ENCODE data around the gene HMGB4.

Gene HMGB4

DNA sequence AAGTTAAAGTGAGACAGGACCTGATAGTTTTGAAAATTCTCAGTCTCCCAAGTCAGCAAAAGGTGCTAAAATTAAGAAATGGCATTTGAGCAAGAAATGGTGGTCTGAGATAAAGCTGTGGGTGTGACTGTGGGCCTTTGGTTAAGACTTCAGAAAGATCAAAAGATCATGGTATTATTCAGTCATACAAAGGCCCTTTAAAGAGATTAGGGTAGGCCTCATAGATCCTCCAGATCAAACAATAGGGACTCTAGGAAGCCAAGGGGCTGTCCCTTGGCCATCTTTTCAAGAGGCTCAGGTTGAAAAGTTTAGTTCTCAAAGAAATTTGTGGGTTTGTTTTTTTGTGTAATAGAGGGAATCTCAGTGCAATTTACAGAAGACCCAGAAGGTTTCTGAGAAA lies 8.4 kb downstream of the HMGB4 start:
- TF ChIP-seq, protein P1, sequence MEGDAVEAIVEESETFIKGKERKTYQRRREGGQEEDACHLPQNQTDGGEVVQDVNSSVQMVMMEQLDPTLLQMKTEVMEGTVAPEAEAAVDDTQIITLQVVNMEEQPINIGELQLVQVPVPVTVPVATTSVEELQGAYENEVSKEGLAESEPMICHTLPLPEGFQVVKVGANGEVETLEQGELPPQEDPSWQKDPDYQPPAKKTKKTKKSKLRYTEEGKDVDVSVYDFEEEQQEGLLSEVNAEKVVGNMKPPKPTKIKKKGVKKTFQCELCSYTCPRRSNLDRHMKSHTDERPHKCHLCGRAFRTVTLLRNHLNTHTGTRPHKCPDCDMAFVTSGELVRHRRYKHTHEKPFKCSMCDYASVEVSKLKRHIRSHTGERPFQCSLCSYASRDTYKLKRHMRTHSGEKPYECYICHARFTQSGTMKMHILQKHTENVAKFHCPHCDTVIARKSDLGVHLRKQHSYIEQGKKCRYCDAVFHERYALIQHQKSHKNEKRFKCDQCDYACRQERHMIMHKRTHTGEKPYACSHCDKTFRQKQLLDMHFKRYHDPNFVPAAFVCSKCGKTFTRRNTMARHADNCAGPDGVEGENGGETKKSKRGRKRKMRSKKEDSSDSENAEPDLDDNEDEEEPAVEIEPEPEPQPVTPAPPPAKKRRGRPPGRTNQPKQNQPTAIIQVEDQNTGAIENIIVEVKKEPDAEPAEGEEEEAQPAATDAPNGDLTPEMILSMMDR (IDR thresholded peaks at IDR 0.05; ENCODE audit: low read depth, low read length) = no peak
- DNase-seq (ENCODE audit: low read depth in 2 of 2) = no peak
- H3K4me3 ChIP-seq (replicated peaks in 1 of 2; ENCODE audit: low read depth in 2 of 2, low read length in 2 of 2) = no peak overlapping the region

DNA sequence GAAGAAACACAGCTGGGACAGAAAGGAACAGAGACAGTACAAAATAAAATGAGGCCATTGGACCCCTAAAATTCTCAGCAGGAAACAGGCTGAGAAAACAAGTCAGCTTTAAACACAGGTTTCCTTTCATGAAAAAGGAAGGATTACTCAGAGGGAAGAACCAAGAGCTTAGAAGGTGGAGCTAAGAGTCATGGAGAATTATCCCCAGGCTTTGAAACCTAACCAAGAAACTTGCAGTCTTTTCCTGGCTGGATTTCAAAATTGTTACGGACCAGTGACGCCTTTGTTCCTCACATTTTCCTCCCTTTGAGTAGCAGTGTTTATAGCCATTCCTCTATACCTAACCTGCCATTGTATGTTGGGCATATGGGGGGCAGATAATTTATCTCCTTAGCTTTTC lies 8.8 kb downstream of the HMGB4 start:
- DNase-seq (ENCODE audit: low read depth in 2 of 2) = no peak
- H3K4me3 ChIP-seq (replicated peaks in 1 of 2; ENCODE audit: low read depth in 2 of 2, low read length in 2 of 2) = no peak overlapping the region
- TF ChIP-seq, protein P1 (IDR thresholded peaks at IDR 0.05; ENCODE audit: low read depth, low read length) = no peak

DNA sequence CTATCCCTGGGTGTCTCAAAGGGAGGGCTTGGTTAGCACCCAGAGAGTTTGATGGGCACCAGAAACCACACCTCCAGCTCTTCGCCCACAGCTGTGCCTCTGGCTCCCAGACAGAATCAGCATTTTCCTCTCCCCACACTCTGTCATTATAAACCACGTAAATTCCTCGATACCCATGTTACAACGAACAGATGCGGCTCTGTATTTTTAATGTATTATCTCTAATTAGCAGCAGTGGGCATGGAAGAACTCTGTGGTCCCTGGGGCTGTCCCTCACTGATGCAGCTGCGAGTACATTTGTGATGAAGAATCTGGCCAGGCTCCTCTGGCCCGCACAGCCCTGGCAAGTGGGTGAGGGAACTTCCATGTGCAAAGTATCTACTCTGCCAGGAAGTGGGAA lies 10.8 kb downstream of the HMGB4 start:
- no peak for DNase-seq (ENCODE audit: low read depth in 2 of 2)
- TF ChIP-seq, protein P1 (IDR thresholded peaks at IDR 0.05; ENCODE audit: low read depth, low read length) = no peak
- H3K4me3 ChIP-seq (replicated peaks in 1 of 2; ENCODE audit: low read depth in 2 of 2, low read length in 2 of 2) = no peak overlapping the region

DNA sequence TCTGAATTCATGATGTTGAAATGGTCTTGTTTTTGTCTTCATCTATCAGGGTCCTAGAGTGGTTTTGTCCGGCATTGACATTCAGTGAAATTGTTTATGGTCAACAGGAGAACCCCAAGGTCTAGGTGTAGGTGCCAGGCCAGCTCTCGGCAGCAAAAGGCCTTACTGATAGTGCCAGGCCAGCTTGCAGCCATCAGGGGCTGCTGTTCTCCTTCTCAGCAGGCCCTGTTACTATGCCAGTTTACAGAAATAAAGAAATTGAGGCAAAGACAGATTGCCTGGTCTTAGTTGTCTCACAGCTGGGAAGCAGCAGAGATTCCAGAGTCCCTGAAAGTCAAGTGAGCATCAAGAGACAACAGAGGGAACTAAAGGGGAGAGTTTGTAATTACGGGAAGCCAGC lies 12.0 kb downstream of the HMGB4 start:
- TF ChIP-seq, protein P1 (IDR thresholded peaks at IDR 0.05; ENCODE audit: low read depth, low read length) = no peak
- no peak for DNase-seq (ENCODE audit: low read depth in 2 of 2)
- no peak overlapping the region for H3K4me3 ChIP-seq (replicated peaks in 1 of 2; ENCODE audit: low read depth in 2 of 2, low read length in 2 of 2)

DNA sequence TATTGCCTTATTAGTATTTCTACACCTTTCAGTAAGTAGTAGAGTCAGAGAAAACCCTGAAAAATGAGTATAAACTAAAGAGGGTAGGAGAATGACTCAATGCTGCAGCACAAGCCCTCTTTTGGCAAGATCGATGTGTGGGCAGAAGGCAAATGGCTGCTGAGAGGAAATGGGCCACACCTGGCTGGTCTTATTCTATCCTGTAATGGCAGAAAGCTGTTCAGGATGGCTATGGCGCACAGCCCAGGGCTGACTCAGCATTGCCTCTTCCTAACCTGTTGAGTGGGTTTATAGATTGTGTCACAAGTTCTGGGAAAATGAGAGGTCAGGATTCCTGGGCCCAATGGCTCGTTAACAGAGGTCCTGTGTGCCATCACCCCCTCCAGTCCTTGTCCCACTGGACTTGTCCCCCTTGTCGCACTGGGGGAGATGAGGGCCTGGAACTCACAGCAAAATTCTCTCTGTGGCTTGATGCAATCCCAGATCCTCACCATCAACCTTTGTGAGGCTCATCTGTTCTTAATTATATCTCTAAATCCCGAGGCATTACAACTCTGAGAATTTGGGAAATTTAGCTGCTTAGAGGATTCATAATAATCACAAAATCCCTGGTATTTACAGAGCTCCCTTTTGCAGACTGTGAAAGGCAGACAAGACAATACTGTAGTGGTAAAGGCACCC lies 13.2 kb downstream of the HMGB4 start:
- DNase-seq (ENCODE audit: low read depth in 2 of 2) = peak in 1 of 2 donors; percentile 29
- TF ChIP-seq, protein P1 (IDR thresholded peaks at IDR 0.05; ENCODE audit: low read depth, low read length) = no peak
- H3K4me3 ChIP-seq (replicated peaks in 1 of 2; ENCODE audit: low read depth in 2 of 2, low read length in 2 of 2) = no peak overlapping the region

DNA sequence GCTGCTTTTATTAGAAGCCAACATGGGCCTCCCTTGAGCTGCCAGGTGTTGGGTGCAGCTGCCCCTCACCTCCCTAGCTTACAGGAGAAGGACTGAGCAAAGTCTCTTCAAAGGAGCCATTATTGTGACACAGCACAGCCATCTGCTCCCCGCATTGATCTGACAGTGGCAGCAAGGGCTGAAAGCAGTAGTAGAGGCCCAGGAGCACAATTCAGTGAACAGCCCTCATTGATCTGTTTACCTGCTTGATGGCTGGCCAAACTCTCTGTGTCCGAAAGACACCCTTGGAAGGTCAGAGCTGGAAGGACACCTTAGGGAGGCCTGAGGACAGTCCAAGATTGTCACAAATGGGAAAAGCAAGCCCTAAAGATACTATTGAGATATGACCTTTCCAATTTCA lies 14.5 kb downstream of the HMGB4 start:
- no peak overlapping the region for H3K4me3 ChIP-seq (replicated peaks in 1 of 2; ENCODE audit: low read depth in 2 of 2, low read length in 2 of 2)
- DNase-seq (ENCODE audit: low read depth in 2 of 2) = no peak
- TF ChIP-seq, protein P1 (IDR thresholded peaks at IDR 0.05; ENCODE audit: low read depth, low read length) = no peak

DNA sequence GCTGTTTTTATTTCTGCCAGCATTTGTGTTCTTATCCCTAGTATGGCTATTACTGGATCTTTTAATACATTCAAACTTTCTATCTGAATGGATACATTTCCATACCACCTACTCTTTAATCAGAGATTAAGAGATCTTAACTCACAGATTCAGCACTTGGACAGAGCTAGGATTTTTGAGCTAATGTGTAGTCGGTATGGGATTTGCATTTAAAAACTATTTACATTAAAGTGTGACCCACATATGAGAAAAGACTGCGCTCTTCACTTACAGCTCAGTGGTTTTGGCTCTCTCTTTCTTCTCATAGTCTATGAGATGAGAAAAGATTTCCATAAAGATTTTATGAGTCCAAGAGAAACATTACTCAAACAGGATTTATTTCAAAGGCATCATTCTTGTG lies 16.4 kb downstream of the HMGB4 start:
- no peak for DNase-seq (ENCODE audit: low read depth in 2 of 2)
- no peak overlapping the region for H3K4me3 ChIP-seq (replicated peaks in 1 of 2; ENCODE audit: low read depth in 2 of 2, low read length in 2 of 2)
- TF ChIP-seq, protein P1 (IDR thresholded peaks at IDR 0.05; ENCODE audit: low read depth, low read length) = no peak
